NOMO-1 (cell line): ENCODE results near the gene UQCRH.
"Not testable (repeated sequence)": the region's sequence is repeated elsewhere in the genome, so short reads cannot be mapped to it uniquely, and the experiment has no call there.

Source experiments
- DNase-seq, 2 experiments: peaks; one replicate each; lab custom pipeline; 2025; ENCODE audit not compliant: unreplicated experiment in 2 of 2; lab: John Stamatoyannopoulos, UW

The UQCRH gene

DNA sequence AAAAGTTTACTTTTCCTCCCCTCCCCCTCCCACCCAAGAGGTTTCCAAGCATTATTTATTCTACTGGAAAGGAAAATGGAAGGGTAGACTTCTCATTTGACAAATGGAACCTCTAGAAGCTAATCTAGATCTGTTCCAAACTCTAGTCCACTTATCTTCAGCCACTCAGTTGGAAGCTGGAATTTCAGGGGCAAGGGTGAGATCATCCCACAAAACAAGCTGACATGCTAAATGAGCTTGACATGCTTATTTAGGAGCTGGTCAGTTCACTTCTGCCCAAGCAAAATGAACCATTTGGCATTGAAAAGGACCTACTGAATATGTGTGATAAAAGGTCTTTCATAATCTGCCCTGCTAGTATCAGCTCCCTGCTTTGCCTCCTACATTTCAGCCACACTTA lies 5.1 kb upstream of the UQCRH start:
- no peak for DNase-seq

DNA sequence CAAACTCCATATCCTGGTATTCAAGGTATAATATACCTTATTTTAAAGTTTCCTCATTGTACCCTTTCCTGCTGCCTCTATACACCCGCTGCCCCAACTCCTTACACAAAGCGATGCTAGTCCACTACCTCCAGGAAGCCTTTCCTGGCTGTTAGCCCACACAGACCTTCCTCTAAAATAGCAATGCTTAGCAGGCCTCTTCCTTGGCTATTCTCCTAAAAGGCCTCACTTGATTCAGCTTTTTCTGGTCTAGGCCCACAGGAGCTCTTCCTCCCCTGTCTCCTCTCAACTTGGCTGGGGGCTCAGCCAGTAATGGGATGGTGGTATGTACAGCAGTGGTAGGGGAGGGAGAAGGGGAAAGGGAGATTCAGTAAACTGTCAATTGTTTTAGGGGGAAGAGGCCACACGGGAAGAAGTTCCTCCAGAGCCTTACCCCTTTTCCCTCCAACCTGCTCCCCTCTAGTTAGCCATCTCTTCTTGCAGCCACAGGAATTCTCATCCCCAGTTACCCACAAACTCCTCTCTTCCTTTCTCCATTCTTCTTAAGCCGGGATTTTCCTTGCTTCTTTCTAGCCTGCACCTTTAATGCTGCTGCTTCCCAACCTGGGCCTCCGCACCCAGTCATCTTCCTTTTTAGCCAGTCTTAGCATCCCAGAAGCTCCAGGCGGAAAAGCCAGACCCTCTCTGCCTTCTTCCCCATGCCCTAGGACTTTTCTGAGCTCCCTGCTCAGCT lies 2.7 kb upstream of the UQCRH start:
- no peak for DNase-seq

DNA sequence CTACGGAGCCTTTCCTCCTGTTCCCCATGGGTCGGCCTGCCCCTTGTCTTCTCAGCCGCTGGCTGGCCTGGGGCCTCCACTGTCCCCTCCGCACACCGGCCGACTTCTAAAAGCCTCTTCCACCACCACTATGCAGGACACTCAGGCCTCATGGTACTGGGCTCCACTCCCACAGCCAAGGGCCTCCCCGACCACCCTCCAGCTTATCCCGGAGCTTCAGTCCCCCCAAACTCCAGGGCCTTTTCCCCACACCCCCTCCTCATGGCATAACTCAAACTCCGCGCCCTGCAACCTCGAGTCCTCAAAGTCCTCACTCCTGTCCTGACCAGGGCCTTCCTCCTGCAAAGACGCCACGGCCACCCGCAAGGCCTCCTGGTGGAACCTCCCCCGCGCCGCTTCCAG lies 2.1 kb upstream of the UQCRH start:
- no peak for DNase-seq

DNA sequence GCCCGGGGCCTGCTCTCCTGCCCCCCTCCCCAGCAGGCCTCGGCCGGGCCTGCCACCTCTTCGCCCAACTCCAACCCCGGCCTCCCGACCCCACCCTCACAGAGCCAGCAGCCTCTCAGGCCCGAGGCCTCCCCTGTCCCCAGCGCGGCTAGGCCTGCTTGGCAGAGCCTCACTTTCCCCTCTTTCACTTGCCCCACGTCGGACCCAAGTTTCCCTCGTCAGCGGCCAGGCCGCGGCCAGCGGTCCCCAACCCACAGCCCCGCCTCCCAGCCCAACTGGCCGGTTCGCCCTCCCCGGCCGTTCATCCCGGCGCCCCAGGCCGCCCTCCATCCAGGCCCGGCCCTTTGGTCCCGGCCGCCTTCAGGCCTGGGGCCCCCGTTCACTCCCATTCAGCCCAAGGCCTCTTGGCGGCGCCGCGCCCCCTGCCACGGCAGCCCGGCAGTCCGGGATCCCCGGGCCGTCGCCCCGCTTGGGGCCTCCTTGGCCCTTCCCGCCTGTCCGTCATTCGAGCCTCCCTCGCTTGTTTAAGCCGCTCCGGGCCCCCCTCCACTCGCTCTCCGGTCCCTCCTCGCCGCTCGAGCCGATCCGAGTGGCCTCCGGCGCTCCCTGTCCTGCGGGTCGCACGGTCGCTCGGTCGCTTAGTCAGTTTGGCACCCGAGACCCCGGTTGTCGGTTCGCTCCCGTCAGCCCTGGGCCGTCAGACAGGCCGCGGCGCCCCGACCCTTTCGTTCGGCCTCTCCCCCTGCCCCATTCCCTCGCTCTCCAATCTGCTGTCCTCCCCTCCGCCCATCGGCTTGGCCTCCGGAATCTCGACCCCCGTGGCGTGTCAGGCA lies 1.5 kb upstream of the UQCRH start:
- DNase-seq: peak; percentile 44 to 61

DNA sequence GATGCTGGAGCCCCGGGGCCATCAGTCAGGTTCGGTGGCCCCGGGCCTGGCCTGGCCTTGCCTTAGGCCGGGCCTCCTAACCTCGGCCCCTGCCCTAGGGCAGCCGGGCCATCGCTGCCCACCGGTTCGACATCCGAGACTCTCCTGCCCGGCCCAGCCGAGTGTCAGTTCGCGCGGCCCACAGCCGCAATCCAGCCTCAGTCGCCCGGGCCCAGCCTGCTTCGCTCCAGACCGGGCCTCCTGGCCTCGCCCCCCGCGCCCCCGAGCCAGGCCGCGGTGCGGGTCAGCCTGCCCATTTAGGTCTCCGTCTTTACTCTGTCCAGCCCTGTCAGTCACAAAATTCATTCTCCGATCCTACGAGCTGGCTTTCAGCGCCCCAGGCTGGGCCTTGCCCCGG lies 859 bp upstream of the UQCRH start:
- DNase-seq: no peak

DNA sequence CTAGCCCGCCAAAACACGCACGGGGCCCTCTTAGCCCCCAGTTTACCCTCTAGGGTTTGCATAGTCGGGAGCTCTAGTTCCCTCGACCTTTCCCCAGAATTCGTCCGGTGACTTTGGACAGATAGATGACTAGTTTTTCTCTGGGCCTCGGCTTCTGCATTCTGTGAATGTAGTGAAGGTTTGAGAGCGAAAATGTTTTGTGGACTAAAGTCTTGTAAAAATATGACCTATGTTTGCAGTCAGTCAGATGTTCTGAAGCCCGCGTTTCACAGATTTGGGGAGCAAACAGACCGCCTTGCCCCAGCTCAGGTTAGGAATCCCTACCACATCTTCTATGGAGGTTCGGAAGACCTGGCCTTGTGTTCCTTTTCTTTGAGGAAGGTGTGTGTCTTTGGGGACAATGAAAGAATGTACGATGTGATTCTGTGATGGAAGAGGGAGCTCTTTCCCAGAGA lies 401 bp downstream of the UQCRH start:
- no peak for DNase-seq

DNA sequence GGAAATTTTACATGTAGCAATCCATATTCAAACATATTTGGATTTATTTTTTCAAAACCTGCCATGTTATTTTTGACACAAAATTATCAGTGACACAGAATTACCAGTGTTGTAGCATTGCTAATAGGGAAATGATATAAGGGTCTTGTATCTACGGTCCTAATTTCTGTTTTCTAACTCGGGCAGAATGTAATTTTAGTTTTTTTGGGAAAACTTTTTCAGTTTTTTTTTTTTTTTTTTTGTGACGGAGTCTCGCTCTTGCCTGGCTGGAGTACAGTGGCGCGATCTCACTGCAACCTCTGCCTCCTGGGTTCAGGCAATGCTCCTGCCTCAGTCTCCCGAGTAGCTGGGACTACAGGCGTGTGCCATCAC lies 2.6 kb downstream of the UQCRH start:
- DNase-seq: no peak

DNA sequence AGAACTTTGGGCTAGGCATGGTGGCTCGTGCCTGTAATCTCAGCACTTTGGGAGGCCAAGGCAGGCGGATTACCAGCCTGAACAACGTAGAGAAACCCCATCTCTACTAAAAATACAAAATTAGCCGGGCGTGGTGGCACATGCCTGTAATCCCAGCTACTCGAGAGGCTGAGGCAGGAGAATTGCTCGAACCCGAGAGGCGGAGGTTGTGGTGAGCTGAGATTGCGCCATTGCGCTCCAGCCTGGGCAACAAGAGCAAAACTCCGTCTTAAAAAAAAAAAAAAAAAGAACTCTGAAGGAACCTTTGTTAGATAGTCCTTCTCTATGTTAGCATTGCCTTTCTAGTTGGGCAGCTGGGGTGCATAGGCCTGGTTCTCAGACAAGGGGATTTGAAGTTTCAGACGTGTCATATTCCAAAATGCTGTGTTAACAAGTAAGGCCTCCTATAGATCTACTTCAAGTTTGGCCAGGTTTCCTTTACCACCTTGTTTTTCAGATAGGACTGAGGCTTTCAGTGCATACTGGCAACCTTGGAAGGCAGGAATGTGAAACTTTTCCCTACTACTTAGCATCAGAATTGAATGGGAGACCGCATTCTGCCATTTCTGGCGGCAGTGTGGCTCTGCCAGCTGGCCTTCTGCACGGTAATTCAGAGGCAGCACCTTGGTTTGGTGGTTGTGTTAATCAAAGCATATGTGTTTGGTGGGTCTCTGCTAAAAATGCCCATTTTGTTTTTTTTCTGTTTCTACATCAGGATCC lies 6.1 kb downstream of the UQCRH start:
- DNase-seq: no peak

DNA sequence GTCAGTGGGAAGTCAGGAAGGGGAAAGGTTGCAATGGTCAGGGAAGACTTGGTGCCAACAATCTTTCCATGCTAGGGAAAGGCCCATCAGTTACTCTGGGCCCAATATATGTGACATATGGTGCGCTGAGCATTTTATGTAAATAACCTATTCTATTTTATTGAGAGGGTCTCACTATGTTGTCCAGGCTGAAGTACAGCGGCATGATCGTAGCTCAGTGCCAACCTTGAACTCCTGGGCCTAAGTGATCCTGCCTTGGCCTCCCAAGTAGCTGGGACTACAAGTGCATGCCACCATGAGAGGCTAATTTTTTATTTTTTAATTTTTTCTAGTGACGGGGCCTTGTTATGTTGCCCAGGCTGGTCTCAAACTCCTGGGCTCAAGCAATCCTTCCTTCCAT lies 6.8 kb downstream of the UQCRH start:
- no peak for DNase-seq

DNA sequence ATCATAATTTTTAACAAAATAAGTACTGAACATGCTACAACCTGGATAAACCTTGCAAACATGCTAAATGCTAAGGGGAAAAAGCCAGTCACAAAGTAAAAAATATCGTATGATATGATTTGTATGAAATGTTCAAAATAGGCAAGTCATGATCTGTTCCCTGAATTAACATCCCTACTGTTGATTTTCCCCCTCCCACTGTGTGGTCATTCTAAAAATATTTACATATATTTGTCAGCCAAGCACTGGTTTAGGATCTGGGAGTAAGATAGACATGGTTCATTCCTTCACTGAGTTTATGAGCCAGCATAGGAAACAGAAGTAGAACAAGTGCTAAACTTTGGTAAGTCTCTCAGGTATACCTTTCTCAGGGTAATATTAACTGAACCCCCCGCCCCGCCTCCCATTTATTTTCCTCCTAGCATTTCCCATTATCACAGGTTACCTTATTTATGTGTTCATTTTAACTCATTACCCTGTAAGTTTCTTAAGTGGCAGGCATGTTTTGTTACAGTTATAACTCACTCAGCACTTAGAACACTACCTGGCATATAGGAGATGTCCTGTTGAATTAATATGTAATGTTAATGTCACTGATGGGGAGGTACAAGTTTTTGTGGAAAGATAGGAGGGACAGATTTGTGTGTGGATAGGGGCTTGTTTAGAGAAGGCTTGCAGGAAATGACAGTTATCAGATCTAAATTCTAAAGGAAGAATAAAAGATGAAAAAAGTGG lies 12.3 kb downstream of the UQCRH start:
- no peak for DNase-seq

DNA sequence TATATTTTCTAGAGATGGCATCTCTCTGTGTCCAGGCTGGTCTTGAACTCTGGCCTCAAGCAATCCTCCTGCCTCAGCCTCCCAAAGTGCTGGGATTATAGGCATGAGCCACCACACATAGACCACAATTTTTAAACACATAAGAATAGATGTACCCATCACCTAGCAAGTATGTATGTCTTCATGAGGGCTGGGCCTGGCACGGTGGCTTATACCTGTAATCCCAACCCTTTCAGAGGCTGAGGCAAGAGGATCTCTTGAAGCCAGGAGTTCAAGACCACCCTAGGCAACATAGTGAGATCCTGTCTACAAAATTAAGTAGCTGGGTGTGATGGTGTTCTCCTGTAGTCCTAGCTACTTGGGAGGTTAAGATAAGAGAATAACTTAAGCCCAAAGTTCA lies 13.8 kb downstream of the UQCRH start:
- no peak for DNase-seq

DNA sequence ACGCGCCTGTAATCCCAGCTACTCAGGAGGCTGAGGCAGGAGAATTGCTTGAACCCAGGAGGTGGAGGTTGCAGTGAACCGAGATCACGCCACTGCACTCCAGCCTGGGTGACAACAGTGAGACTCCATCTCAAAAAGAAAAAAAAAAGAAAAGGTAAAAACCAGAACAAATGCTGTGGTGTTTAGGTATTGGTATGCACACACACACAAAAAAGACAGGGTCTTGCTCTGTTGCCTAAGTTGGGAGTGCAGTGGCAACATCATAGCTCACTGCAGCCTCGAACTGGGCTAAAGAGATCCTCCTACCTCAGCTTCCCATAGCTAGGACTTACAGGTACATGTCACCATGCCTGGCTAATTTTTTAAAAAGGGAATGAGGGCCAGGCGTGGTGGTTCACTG lies 15.8 kb downstream of the UQCRH start:
- DNase-seq: not testable (repeated sequence)

DNA sequence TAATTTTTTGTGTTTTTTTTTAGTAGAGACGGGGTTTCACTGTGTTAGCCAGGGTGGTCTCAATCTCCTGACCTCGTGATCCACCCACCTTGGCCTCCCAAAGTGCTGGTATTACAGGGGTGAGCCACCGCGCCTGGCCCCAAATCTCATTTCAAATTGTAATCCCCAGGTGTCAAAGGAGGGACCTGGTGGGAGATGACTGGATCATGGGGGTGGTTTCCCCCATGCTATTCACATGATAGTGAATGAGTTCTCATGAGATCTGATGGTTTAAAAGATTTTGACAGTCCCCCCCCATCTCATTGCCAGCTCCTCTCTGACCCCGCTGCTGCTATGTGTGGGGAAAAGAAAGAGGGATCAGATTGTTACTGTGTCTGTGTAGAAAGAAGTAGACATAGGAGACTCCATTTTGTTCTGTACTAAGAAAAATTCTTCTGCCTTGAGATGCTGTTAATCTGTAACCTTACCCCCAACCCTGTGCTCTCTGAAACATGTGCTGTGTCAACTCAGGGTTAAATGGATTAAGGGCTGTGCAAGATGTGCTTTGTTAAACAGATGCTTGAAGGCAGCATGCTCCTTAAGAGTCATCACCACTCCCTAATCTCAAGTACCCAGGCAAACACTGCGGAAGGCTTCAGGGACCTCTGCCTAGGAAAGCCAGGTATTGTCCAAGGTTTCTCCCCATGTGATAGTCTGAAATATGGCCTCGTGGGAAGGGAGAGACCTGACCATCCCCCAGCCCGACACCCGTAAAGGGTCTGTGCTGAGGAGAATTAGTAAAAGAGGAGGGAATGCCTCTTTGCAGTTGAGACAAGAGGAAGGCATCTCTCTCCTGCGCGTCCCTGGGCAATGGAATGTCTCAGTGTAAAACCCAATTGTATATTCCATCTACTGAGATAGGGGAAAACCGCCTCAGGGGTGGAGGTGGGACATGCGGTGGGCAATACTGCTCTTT lies 16.7 kb downstream of the UQCRH start:
- not testable (repeated sequence) for DNase-seq

DNA sequence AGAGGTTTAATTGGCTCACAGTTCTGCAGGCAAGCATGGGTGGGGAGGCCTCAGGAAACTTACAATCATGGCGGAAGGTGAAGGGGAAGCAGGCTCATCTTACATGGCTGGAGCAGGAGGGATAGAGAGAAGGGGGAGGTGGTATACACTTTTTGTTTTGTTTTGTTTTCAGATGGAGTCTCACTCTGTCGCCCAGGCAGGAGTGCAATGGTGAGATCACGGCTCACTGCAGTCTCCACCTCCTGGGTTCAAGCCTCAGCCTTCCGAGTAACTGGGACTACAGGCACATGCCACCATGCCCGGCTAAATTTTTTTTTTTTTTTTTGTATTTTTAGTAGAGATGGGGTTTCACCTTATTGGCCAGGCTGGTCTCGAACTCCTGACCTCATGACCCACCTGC lies 18.7 kb downstream of the UQCRH start:
- DNase-seq: not testable (repeated sequence)

DNA sequence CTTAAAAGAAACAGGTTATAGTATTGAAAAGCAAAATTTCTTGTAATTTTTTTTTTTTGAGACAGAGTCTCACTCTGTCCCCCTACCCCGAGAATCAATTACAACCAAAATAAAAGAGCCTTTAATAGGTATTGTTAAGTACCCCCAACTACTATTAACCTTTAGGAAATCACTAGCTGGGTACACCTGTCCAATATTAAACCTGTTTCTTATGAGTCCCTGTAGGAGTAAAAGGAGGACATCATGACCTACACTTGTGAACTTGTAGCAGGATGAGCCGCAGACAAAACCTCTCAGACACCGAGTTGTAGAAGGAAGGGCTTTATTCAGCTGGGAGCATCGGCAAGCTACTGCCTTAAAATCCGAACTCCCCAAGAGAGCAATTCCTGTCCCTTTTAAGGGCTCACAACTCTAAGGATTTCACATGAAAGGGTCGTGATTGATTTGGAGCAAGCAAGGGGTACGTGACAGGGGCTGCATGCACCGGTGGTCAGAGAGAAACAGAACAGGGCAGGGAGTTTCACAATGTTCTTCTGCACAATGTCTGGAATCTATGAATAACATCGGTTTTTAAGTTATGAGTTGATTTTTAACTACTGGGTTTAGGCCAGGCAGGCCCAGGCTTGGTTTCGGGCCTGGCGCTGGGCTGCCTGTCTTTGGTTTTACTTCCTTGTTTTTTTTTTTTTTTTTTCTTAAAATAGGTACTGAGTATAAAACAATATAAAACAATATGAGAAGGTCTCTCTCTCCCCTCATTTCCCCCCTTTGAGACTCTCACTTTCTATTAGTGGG lies 22.0 kb downstream of the UQCRH start:
- peak in 1 of 2 experiments; percentile 32 for DNase-seq

DNA sequence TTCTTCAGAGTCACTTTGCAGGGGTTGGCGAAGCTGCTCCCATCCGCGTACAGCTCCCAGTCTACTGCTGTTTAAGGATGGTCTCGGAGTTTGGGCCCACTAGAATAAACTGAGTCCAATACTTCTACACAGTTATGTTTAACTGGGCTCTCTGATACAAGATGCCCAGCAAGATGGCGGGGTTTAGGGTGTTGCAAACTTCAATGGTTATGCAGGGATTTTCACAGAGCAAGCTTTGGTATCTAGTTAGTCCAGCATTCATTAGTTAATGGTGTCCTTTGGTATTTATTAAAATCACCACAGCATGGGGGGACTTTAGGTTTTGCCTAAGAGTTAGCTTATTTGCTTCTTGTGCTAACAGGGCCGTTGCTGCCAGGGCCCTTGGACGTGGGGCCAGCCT lies 24.7 kb downstream of the UQCRH start:
- DNase-seq: not testable (repeated sequence)

DNA sequence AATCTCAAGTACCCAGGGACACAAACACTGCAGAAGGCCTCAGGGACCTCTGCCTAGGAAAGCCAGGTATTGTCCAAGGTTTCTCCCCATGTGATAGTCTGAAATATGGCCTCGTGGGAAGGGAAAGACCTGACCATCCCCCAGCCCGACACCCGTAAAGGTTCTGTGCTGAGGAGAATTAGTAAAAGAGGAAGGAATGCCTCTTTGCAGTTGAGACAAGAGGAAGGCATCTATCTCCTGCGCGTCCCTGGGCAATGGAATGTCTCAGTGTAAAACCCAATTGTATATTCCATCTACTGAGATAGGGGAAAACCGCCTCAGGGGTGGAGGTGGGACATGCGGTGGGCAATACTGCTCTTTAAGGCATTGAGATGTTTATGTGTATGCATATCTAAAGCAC lies 26.3 kb downstream of the UQCRH start:
- not testable (repeated sequence) for DNase-seq

DNA sequence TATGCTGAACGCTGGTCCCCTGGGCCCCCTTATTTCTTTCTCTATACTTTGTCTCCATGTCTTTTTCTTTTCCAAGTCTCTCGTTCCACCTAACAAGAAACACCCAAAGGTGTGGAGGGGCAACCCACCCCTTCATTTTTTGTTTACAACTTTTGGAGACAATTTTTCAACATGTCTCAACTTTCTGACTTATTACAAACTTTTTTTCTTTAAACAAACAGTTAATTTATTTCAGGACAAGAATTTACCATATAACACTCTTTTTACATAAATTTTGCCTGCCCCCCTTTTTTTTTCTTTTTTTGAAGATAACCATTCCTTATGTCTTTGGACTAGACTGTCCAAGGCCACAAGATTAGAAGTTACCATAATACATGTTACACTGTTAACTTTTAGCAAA lies 26.9 kb downstream of the UQCRH start:
- DNase-seq: not testable (repeated sequence)
